Measurements from ENCODE around the gene GPBP1. TPM values are rescaled to one million over a fixed set of nuclear protein-coding genes. Genes with fewer than 3 reads are reported as not detected.

Gene GPBP1
- polyA plus RNA-seq, 1 of the 3 experiments (the other 2 are of a cell fraction), result 11.4 TPM

GRCh38 chr5:57209316-57210040 is 35.6 kb downstream of the GPBP1 start:
- Histone ChIP-seq H3F3A (replicated peaks; ENCODE audit: insufficient read depth) (peaks cover 7% of the 10 kb centered on the region), H3K79me2 (ENCODE audit: insufficient read depth) (peaks cover 100% of the 10 kb centered on the region), H3K36me3 (replicated peaks in 1 of 2; ENCODE audit: control insufficient read depth in 1 of 2, insufficient read depth in 2 of 2, low read length in 1 of 2) (peaks cover 0 to under 1% of the 10 kb centered on the region in 2 experiments), H3K4me1 (ENCODE audit: control insufficient read depth in 1 of 2, insufficient read depth in 2 of 2, low read depth in 1 of 2, low read length in 1 of 2) (peaks cover 0 to 4% of the 10 kb centered on the region in 2 experiments; a peak in 2 of 4 replicates), H4K20me1 (ENCODE audit: insufficient read depth) (peaks cover 77% of the 10 kb centered on the region), H3K9me3 (no peaks in the 10 kb centered on the region), H3K4me2 (no peak overlapping the region), H3K27ac (ENCODE audit: low read depth in 2 of 2, low read length in 1 of 2) (peak overlapping the region in 1 of 2 experiments; percentile 26; a peak in 2 of 4 replicates), H3K9me2 (no peaks in the 10 kb centered on the region), H3K27me3 (ENCODE audit: insufficient read depth) (no peaks in the 10 kb centered on the region), H3K4me3 (ENCODE audit: low read depth in 2 of 2, low read length in 1 of 2) (no peak overlapping the region), H3K9ac (no peak overlapping the region), H2AFZ (ENCODE audit: low read depth) (no peak overlapping the region)
- no peak for TF ChIP-seq EZH2phosphoT487 (IDR thresholded peaks at IDR 0.05; ENCODE audit: borderline replicate concordance, low read depth)
- TF ChIP-seq FOSL2 (IDR thresholded peaks at IDR 0.05; ENCODE audit: borderline replicate concordance, low read depth), result peak; percentile 27; the same call in 1 of the 2 replicates
- WGBS (ENCODE audit: low lambda C conversion rate), result 61% methylated on average over 2 of the region's 2 CpGs
- ChIA-PET CTCF (interaction anchor here (0.7 to 1.2 kb wide), 2 partner anchors 11 kb away, joined by 3 to 4 read pairs; no protein-coding TSS in a partner anchor), POLR2A (no interaction called here)
- DNase-seq, result no peak

- POLR2A ChIA-PET, result no interaction called here
Measured at GRCh38 chr5:57210633-57211032, 36.8 kb downstream of the GPBP1 start.

GRCh38 chr5:57211039-57211438 is 37.2 kb downstream of the GPBP1 start:
- over 99% methylated on average over 5 of the region's 5 CpGs for WGBS (ENCODE audit: low lambda C conversion rate)
- peaks cover 70% of the 10 kb centered on the region for H4K20me1 ChIP-seq (ENCODE audit: insufficient read depth)
- POLR2A ChIA-PET, result no interaction called here
- H3K4me2 ChIP-seq, result no peak overlapping the region
- H3K9me2 ChIP-seq, result no peaks in the 10 kb centered on the region
- no peak overlapping the region for H3K9ac ChIP-seq
- no peaks in the 10 kb centered on the region for H3K9me3 ChIP-seq
- CTCF ChIA-PET, result no interaction called here
- no peak overlapping the region for H3K27ac ChIP-seq (ENCODE audit: low read depth in 2 of 2, low read length in 1 of 2)
- H3K27me3 ChIP-seq (ENCODE audit: insufficient read depth), result no peaks in the 10 kb centered on the region
- H2AFZ ChIP-seq (ENCODE audit: low read depth), result no peak overlapping the region
- H3K79me2 ChIP-seq (ENCODE audit: insufficient read depth), result peaks cover 100% of the 10 kb centered on the region
- H3K4me1 ChIP-seq (ENCODE audit: control insufficient read depth in 1 of 2, insufficient read depth in 2 of 2, low read depth in 1 of 2, low read length in 1 of 2), result peaks cover 2 to 4% of the 10 kb centered on the region in 2 experiments; a peak in 2 of 4 replicates
- H3K4me3 ChIP-seq (ENCODE audit: low read depth in 2 of 2, low read length in 1 of 2), result no peak overlapping the region
- H3K36me3 ChIP-seq (replicated peaks in 1 of 2; ENCODE audit: control insufficient read depth in 1 of 2, insufficient read depth in 2 of 2, low read length in 1 of 2), result peaks cover 0 to 13% of the 10 kb centered on the region in 2 experiments
- DNase-seq, result no peak
- no peak for TF ChIP-seq GATA2 (CRISPR knock-in tag; IDR thresholded peaks at IDR 0.05)
- no peak for TF ChIP-seq NFIC (IDR thresholded peaks at IDR 0.05; ENCODE audit: borderline replicate concordance)
- TF ChIP-seq CHD2 (IDR thresholded peaks at IDR 0.05; ENCODE audit: low read length, partially characterized antibody), result no peak
- TF ChIP-seq PBX3 (IDR thresholded peaks at IDR 0.05), result no peak
- TF ChIP-seq NRF1 (IDR thresholded peaks at IDR 0.05; ENCODE audit: low read depth, low read length), result no peak
- TF ChIP-seq RAD21 (IDR thresholded peaks at IDR 0.05; ENCODE audit: low read length), result no peak
- TF ChIP-seq YY1 (IDR thresholded peaks at IDR 0.05; ENCODE audit: low read depth), result no peak
- no peak for TF ChIP-seq REST (IDR thresholded peaks at IDR 0.05; ENCODE audit: low read depth, low read length)
- no peak for TF ChIP-seq RXRA (IDR thresholded peaks at IDR 0.05; ENCODE audit: borderline replicate concordance, low read depth)
- no peak for TF ChIP-seq POLR2AphosphoS5 (IDR thresholded peaks at IDR 0.05; ENCODE audit: low read depth, low read length)
- no peak for TF ChIP-seq TAF1 (IDR thresholded peaks at IDR 0.05; ENCODE audit: borderline replicate concordance, low read depth, low read length)
- TF ChIP-seq MXI1 (IDR thresholded peaks at IDR 0.05; ENCODE audit: low read depth, low read length), result no peak
- no peak for TF ChIP-seq EP300 (IDR thresholded peaks at IDR 0.05; ENCODE audit: borderline replicate concordance in 1 of 2, low read depth in 1 of 2, low read length in 1 of 2)
- TF ChIP-seq RCOR1 (IDR thresholded peaks at IDR 0.05; ENCODE audit: low read length), result no peak
- no peak for TF ChIP-seq JUND (IDR thresholded peaks at IDR 0.05)
- no peak for TF ChIP-seq FOSL2 (IDR thresholded peaks at IDR 0.05; ENCODE audit: borderline replicate concordance, low read depth)
- no peak for TF ChIP-seq MEF2A (IDR thresholded peaks at IDR 0.05; ENCODE audit: borderline replicate concordance, low read depth)
- H3F3A ChIP-seq (replicated peaks; ENCODE audit: insufficient read depth), result peaks cover 7% of the 10 kb centered on the region

More at GRCh38 chr5:57210633-57211032, 36.8 kb downstream of the GPBP1 start:
- CTCF ChIA-PET, result no interaction called here
- no peaks in the 10 kb centered on the region for H3K27me3 ChIP-seq (ENCODE audit: insufficient read depth)
- TF ChIP-seq YY1 (IDR thresholded peaks at IDR 0.05; ENCODE audit: low read depth), result no peak
- H2AFZ ChIP-seq (ENCODE audit: low read depth), result no peak overlapping the region
- no peaks in the 10 kb centered on the region for H3K9me2 ChIP-seq
- H3K4me2 ChIP-seq, result no peak overlapping the region
- no peak overlapping the region for H3K27ac ChIP-seq (ENCODE audit: low read depth in 2 of 2, low read length in 1 of 2)
- H3K9ac ChIP-seq, result no peak overlapping the region
- H4K20me1 ChIP-seq (ENCODE audit: insufficient read depth), result peaks cover 70% of the 10 kb centered on the region
- peaks cover 0 to 12% of the 10 kb centered on the region in 2 experiments for H3K36me3 ChIP-seq (replicated peaks in 1 of 2; ENCODE audit: control insufficient read depth in 1 of 2, insufficient read depth in 2 of 2, low read length in 1 of 2)
- H3K79me2 ChIP-seq (ENCODE audit: insufficient read depth), result peaks cover 100% of the 10 kb centered on the region
- no peaks in the 10 kb centered on the region for H3K9me3 ChIP-seq
- no peak overlapping the region for H3K4me3 ChIP-seq (ENCODE audit: low read depth in 2 of 2, low read length in 1 of 2)
- DNase-seq, result no peak
- peaks cover 0 to 4% of the 10 kb centered on the region in 2 experiments; a peak in 2 of 4 replicates for H3K4me1 ChIP-seq (ENCODE audit: control insufficient read depth in 1 of 2, insufficient read depth in 2 of 2, low read depth in 1 of 2, low read length in 1 of 2)
- H3F3A ChIP-seq (replicated peaks; ENCODE audit: insufficient read depth), result peaks cover 7% of the 10 kb centered on the region
